HepG2 (cell line): ENCODE results near the gene CHCT1. TPM values are rescaled to one million over a fixed set of nuclear protein-coding genes. Genes with fewer than 3 reads are reported as not detected.
A peak's percentile ranks its signal among the peaks of the same experiment; 100 is the strongest.

ENCODE experiments used
- BRCA1 ChIP-seq: sonication (generic); formaldehyde crosslinking; IDR thresholded peaks from 2 replicates; pipeline ENCODE4 v1.4.0; 2020; ENCODE audit warnings: missing genetic modification reagents
- CBFB ChIP-seq: sonication (generic); formaldehyde crosslinking; IDR thresholded peaks from 2 replicates; pipeline ENCODE4 v1.4.0; 2020; ENCODE audit warnings: missing genetic modification reagents
- EHMT2 ChIP-seq: fragments of 200-600 bp; sonication (generic); IDR thresholded peaks from 2 replicates; pipeline ENCODE4 v1.7.0; 2017; ENCODE audit warnings: antibody characterized with exemption, low read depth, low read length, borderline replicate concordance
- FOXO1 ChIP-seq: sonication (generic); formaldehyde crosslinking; IDR thresholded peaks from 2 replicates; pipeline ENCODE4 v1.4.0; 2020; ENCODE audit warnings: missing genetic modification reagents
- FOXO4 ChIP-seq: sonication (generic); formaldehyde crosslinking; conservative IDR thresholded peaks from 2 replicates; pipeline ENCODE4 v1.8.1; 2023; ENCODE audit warnings: missing genetic modification reagents
- HCFC1 ChIP-seq: fragments of 150-350 bp; IDR thresholded peaks from 2 replicates; pipeline ENCODE4 v1.6.1; 2014; ENCODE audit warnings: low read depth, low read length
- HDAC1 ChIP-seq: sonication (generic); formaldehyde crosslinking; IDR thresholded peaks from 2 replicates; pipeline ENCODE4 v1.5.1; 2020; ENCODE audit warnings: mild to moderate bottlenecking, missing genetic modification reagents
- HDAC6 ChIP-seq: fragments of 200-600 bp; sonication (generic); IDR thresholded peaks from 2 replicates; pipeline ENCODE4 v1.7.0; 2017; ENCODE audit warnings: mild to moderate bottlenecking, antibody characterized with exemption, low read length, low read depth
- HMGXB4 ChIP-seq, 2 experiments: sonication (generic) in 1 of 2; formaldehyde crosslinking in 1 of 2; IDR thresholded peaks; 2 replicates each; pipeline versions ENCODE4 v1.4.0 to v1.6.1; 2018 to 2020; ENCODE audit warnings: missing genetic modification reagents in 2 of 2, borderline replicate concordance in 1 of 2, low read depth in 1 of 2, mild to moderate bottlenecking in 1 of 2, missing biosample characterization in 1 of 2
- HNRNPL ChIP-seq: fragments of 200-400 bp; formaldehyde crosslinking; IDR thresholded peaks from 2 replicates; pipeline ENCODE4 v1.6.1; 2017; ENCODE audit warnings: mild to moderate bottlenecking, low read depth, low read length
- IKZF5 ChIP-seq: IDR thresholded peaks from 2 replicates; pipeline ENCODE4 v1.6.1; 2018; ENCODE audit warnings: missing genetic modification reagents, mild to moderate bottlenecking, missing compliant biosample characterization
- KDM5B ChIP-seq: sonication (generic); formaldehyde crosslinking; IDR thresholded peaks from 2 replicates; pipeline ENCODE4 v1.4.0; 2020; ENCODE audit warnings: missing genetic modification reagents, mild to moderate bottlenecking, borderline replicate concordance
- MTA1 ChIP-seq: sonication (generic); formaldehyde crosslinking; IDR thresholded peaks from 2 replicates; pipeline ENCODE4 v1.4.0; 2020; ENCODE audit warnings: missing genetic modification reagents, mild to moderate bottlenecking, borderline replicate concordance
- MYC ChIP-seq: sonication (generic); formaldehyde crosslinking; IDR thresholded peaks from 2 replicates; pipeline ENCODE4 v1.9.0; 2021; ENCODE audit warnings: missing genetic modification reagents, borderline replicate concordance
- PRPF4 ChIP-seq: fragments of 200-400 bp; formaldehyde crosslinking; IDR thresholded peaks from 2 replicates; pipeline ENCODE4 v1.6.1; 2016; ENCODE audit warnings: low read length, low read depth; ENCODE audit not compliant: poor library complexity, severe bottlenecking
- ZBTB38 ChIP-seq: sonication (generic); formaldehyde crosslinking; IDR thresholded peaks from 2 replicates; pipeline ENCODE4 v1.5.1; 2020; ENCODE audit warnings: mild to moderate bottlenecking, missing genetic modification reagents
- ZBTB8A ChIP-seq: sonication (generic); formaldehyde crosslinking; IDR thresholded peaks from 2 replicates; pipeline ENCODE4 v1.4.0; 2020; ENCODE audit warnings: mild to moderate bottlenecking, low read depth, missing genetic modification reagents, borderline replicate concordance
- ZFP36L2 ChIP-seq: sonication (generic); formaldehyde crosslinking; IDR thresholded peaks from 2 replicates; pipeline ENCODE4 v1.4.0; 2020; ENCODE audit warnings: missing genetic modification reagents
- ZNF17 ChIP-seq: sonication (generic); formaldehyde crosslinking; IDR thresholded peaks from 2 replicates; pipeline ENCODE4 v1.5.0; 2020; ENCODE audit warnings: mild to moderate bottlenecking, missing genetic modification reagents
- ZNF235 ChIP-seq: sonication (generic); formaldehyde crosslinking; IDR thresholded peaks from 2 replicates; pipeline ENCODE4 v1.8.1; 2023; ENCODE audit warnings: mild to moderate bottlenecking, missing genetic modification reagents, borderline replicate concordance
- ZNF326 ChIP-seq: sonication (generic); formaldehyde crosslinking; IDR thresholded peaks from 2 replicates; pipeline ENCODE4 v1.4.0; 2020; ENCODE audit warnings: missing genetic modification reagents, borderline replicate concordance
- ZNF337 ChIP-seq: sonication (generic); formaldehyde crosslinking; IDR thresholded peaks from 2 replicates; pipeline ENCODE4 v1.5.1; 2020; ENCODE audit warnings: missing genetic modification reagents, low read depth, mild to moderate bottlenecking, borderline replicate concordance
- ZNF34 ChIP-seq: sonication (generic); formaldehyde crosslinking; IDR thresholded peaks from 2 replicates; pipeline ENCODE4 v1.4.0; 2020; ENCODE audit warnings: mild to moderate bottlenecking, missing genetic modification reagents, borderline replicate concordance
- ZNF510 ChIP-seq: sonication (generic); formaldehyde crosslinking; IDR thresholded peaks from 2 replicates; pipeline ENCODE4 v1.4.0; 2020; ENCODE audit warnings: low read depth, mild to moderate bottlenecking, missing genetic modification reagents
- ZNF7 ChIP-seq: IDR thresholded peaks from 2 replicates; pipeline ENCODE4 v1.6.1; 2016; ENCODE audit warnings: missing biosample characterization, missing genetic modification reagents
- ZNF746 ChIP-seq: sonication (generic); formaldehyde crosslinking; IDR thresholded peaks from 2 replicates; pipeline ENCODE4 v1.8.0; 2022; ENCODE audit warnings: mild to moderate bottlenecking, missing genetic modification reagents
- polyA plus RNA-seq, 8 experiments: library from polyadenylated mRNA; depleted of rRNA in 3 of 8; stranded (reverse) in 7 of 8; unstranded in 1 of 8; fragments of >200 nt; fragmentation: Illumina TruSeq in 4 of 8; extraction: Trizol in 4 of 8; gene quantifications; 2 replicates each; pipeline versions ENCODE4 v1.2.1 to v1.2.3, GENCODE V29; 2011 to 2016; ENCODE audit warnings: low read depth in 4 of 8, missing spikeins in 1 of 8, mixed read lengths in 1 of 8; ENCODE audit not compliant: insufficient read depth in 1 of 8
- total RNA-seq, 5 experiments: library from RNA; depleted of rRNA; stranded (reverse); fragments of >200 nt; fragmentation: Illumina TruSeq; extraction: Trizol; gene quantifications; 2 replicates each; pipeline ENCODE4 v1.2.3, GENCODE V29; 2016; ENCODE audit warnings: low read depth in 1 of 5

Gene CHCT1
- total and polyA plus RNA-seq, 2 of the 13 experiments (the other 11 are each of a cell fraction or from before 2014, with no cell fraction given), result not detected

- TF ChIP-seq HMGXB4 (CRISPR knock-in tag; IDR thresholded peaks at IDR 0.05; ENCODE audit: borderline replicate concordance in 1 of 2, low read depth in 1 of 2), result peak; percentile 91 to 94
- TF ChIP-seq ZNF17 (CRISPR knock-in tag), result no peak
- no peak for TF ChIP-seq ZBTB8A (CRISPR knock-in tag)
- TF ChIP-seq MTA1 (CRISPR knock-in tag), result peak; percentile 80
- TF ChIP-seq HDAC1 (CRISPR knock-in tag), result no peak
- no peak for TF ChIP-seq ZNF7 (CRISPR knock-in tag)
- peak; percentile 84 for TF ChIP-seq HNRNPL
- TF ChIP-seq KDM5B (CRISPR knock-in tag), result peak; percentile 80
- TF ChIP-seq PRPF4, result no peak
- TF ChIP-seq ZNF235 (CRISPR knock-in tag), result no peak
- TF ChIP-seq EHMT2, result no peak
- TF ChIP-seq FOXO4, result no peak
- no peak for TF ChIP-seq ZNF746 (CRISPR knock-in tag)
- no peak for TF ChIP-seq ZFP36L2
- no peak for TF ChIP-seq MYC (CRISPR knock-in tag)
- TF ChIP-seq HDAC6, result no peak
- 0 out of 2 replicates have a peak, but pooled peaks have one; percentile 52 for TF ChIP-seq ZNF510
- 0 out of 2 replicates have a peak, but pooled peaks have one; percentile 16 for TF ChIP-seq ZNF337 (CRISPR knock-in tag)
- TF ChIP-seq ZNF326 (CRISPR knock-in tag), result no peak
- peak; percentile 44; the same call in 1 of the 2 replicates for TF ChIP-seq IKZF5
- no peak for TF ChIP-seq BRCA1 (CRISPR knock-in tag)
- no peak for TF ChIP-seq HCFC1
- TF ChIP-seq ZNF34 (CRISPR knock-in tag), result no peak
- TF ChIP-seq CBFB, result 0 out of 2 replicates have a peak, but pooled peaks have one; percentile 18
- peak; percentile 88 for TF ChIP-seq ZBTB38 (CRISPR knock-in tag)
- TF ChIP-seq FOXO1, result peak; percentile 31; the same call in 1 of the 2 replicates
Observed at GRCh38 chr17:60421273-60422161, 772 bp upstream of the CHCT1 start (continued).
